Measurements from ENCODE around the gene VAMP8.

GRCh38 chr2:85597241-85597640, 19.9 kb downstream of the VAMP8 start:
- TF ChIP-seq, protein P1, sequence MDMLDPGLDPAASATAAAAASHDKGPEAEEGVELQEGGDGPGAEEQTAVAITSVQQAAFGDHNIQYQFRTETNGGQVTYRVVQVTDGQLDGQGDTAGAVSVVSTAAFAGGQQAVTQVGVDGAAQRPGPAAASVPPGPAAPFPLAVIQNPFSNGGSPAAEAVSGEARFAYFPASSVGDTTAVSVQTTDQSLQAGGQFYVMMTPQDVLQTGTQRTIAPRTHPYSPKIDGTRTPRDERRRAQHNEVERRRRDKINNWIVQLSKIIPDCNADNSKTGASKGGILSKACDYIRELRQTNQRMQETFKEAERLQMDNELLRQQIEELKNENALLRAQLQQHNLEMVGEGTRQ (IDR thresholded peaks at IDR 0.05), result no peak
- TF ChIP-seq JUN (IDR thresholded peaks at IDR 0.05) (no peak), CEBPB (IDR thresholded peaks at IDR 0.05) (no peak), CTCF (IDR thresholded peaks at IDR 0.05) (no peak), RCOR1 (IDR thresholded peaks at IDR 0.05; ENCODE audit: low read depth, low read length) (no peak), POLR2A (IDR thresholded peaks at IDR 0.05; ENCODE audit: low read length) (no peak), RNF2 (IDR thresholded peaks at IDR 0.05; ENCODE audit: borderline replicate concordance, low read depth) (no peak), RAD21 (conservative IDR thresholded peaks at IDR 0.05 in 1 of 2, IDR thresholded peaks at IDR 0.05 in 1 of 2) (no peak), POLR2AphosphoS2 (conservative IDR thresholded peaks at IDR 0.05; ENCODE audit: low read length) (no peak), KDM1A (IDR thresholded peaks at IDR 0.05; ENCODE audit: low read depth) (no peak), KDM5A (IDR thresholded peaks at IDR 0.05) (no peak), EP300 (IDR thresholded peaks at IDR 0.05) (no peak), SMC3 (IDR thresholded peaks at IDR 0.05) (no peak)

Measured in A549 (cell line).